Calu3 (cell line): ENCODE data around the gene PLCXD3. TPM values are rescaled to one million over a fixed set of nuclear protein-coding genes. Genes with fewer than 3 reads are reported as not detected.

Experiments used
- BruUV-seq: library from RNA; stranded (reverse); fragments of 400-500 nt; replicated peaks from 2 replicates; lab custom pipeline; 2021; lab: Mats Ljungman, UMichigan
- CTCF ChIA-PET: fragments of 300-600 bp; sonication (Branson Sonifier 250); formaldehyde crosslinking; loops from one replicate; lab custom pipeline; 2022; ENCODE audit warnings: antibody characterized with exemption; lab: Charles Lee
- DNase-seq: peaks from one replicate; pipeline ENCODE4 v3.0.0; 2022
- H3K27ac Mint-ChIP-seq: one replicate; pipeline ENCODE4 v1.8.0; 2022; ENCODE audit warnings: mixed read lengths; ENCODE audit not compliant: unreplicated experiment
- H3K27me3 Mint-ChIP-seq: one replicate; pipeline ENCODE4 v1.8.0; 2022; ENCODE audit warnings: mixed read lengths; ENCODE audit not compliant: unreplicated experiment
- H3K36me3 Mint-ChIP-seq: one replicate; pipeline ENCODE4 v1.8.0; 2022; ENCODE audit warnings: mild to moderate bottlenecking, moderate library complexity, mixed read lengths; ENCODE audit not compliant: insufficient read depth, unreplicated experiment
- H3K4me1 Mint-ChIP-seq: one replicate; pipeline ENCODE4 v1.8.0; 2022; ENCODE audit warnings: mild to moderate bottlenecking, low read depth, mixed read lengths; ENCODE audit not compliant: unreplicated experiment
- H3K4me3 Mint-ChIP-seq: one replicate; pipeline ENCODE4 v1.8.0; 2022; ENCODE audit warnings: mild to moderate bottlenecking, low read depth, moderate library complexity, mixed read lengths; ENCODE audit not compliant: unreplicated experiment
- H3K9me3 Mint-ChIP-seq: one replicate; pipeline ENCODE4 v1.8.0; 2022; ENCODE audit warnings: low read depth, mixed read lengths; ENCODE audit not compliant: unreplicated experiment
- intact Hi-C: fragments of 100-400 bp; cut with micrococcal nuclease; formaldehyde crosslinking; loops from one replicate; pipeline ENCODE4 v1.10.0; 2022; ENCODE audit not compliant: unreplicated experiment
- total RNA-seq: library from RNA; stranded (reverse); gene quantifications from 2 replicates; pipeline ENCODE4 v1.2.3, GENCODE V29; 2022
- TF ChIP-seq, protein P1 (sequence below): fragments of 200-600 bp; IDR thresholded peaks from one replicate; pipeline ENCODE4 v1.8.0; 2022; ENCODE audit warnings: antibody characterized with exemption; ENCODE audit not compliant: unreplicated experiment

The PLCXD3 gene
- total RNA-seq, 1 experiment from 2014 or later, result not detected

DNA sequence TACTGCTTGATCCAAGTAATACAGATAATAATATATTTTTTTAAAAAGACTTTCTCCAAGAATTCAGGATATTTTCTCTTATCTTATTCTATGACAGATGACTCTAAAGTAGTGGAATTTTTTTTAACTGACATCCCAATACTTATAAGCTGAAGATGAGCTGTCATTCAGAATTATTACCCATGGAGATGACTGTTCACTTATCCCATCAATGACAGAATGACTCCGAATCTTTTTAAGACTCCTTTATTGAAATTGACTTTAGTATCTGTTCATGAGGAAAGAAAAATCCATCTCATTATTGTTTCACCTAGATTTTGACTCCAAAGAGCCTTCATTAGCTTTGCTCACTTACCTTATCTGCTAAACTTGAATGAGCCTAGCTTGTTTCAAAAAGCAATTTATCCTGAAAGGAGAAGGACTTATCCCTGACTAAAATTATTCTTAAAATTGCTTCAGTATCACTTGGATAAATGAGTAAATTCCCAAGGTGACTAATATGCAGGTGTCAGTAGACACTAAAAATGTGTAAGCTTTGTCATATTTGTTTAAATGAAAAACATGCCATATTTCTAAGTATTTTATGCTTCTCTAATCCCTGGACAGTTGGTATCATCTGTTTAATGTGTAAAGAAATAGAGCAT is 146.9 kb downstream of the PLCXD3 start:
- no peaks in the 10 kb centered on the region for H3K9me3 Mint-ChIP-seq
- no peak overlapping the region for H3K27ac Mint-ChIP-seq
- BruUV-seq, result no TSS peak
- no peaks in the 10 kb centered on the region for H3K36me3 Mint-ChIP-seq
- no peaks in the 10 kb centered on the region for H3K27me3 Mint-ChIP-seq
- TF ChIP-seq, protein P1, sequence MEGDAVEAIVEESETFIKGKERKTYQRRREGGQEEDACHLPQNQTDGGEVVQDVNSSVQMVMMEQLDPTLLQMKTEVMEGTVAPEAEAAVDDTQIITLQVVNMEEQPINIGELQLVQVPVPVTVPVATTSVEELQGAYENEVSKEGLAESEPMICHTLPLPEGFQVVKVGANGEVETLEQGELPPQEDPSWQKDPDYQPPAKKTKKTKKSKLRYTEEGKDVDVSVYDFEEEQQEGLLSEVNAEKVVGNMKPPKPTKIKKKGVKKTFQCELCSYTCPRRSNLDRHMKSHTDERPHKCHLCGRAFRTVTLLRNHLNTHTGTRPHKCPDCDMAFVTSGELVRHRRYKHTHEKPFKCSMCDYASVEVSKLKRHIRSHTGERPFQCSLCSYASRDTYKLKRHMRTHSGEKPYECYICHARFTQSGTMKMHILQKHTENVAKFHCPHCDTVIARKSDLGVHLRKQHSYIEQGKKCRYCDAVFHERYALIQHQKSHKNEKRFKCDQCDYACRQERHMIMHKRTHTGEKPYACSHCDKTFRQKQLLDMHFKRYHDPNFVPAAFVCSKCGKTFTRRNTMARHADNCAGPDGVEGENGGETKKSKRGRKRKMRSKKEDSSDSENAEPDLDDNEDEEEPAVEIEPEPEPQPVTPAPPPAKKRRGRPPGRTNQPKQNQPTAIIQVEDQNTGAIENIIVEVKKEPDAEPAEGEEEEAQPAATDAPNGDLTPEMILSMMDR, result no peak
- no peak overlapping the region for H3K4me3 Mint-ChIP-seq
- intact Hi-C loops, result no loop called here
- CTCF ChIA-PET, result no interaction called here
- H3K4me1 Mint-ChIP-seq, result no peaks in the 10 kb centered on the region
- no peak for DNase-seq

DNA sequence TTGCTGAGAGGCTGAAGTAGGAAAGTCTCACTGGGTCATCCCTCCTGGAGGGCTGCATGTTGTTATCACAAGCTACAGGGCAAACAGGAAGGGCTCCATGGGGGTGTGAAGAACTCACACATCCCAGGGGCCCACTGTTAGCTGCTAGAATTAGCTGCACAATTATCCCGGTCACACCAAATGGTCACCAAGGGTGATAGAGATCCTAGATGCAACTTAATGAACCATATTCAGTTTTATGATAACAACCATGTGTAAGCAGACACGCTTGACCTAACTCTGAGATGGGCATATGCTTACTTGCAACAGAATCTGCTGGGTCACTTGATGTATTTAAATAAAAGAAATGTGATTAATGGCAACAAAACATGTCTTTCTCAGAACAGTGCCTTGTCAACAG is 153.6 kb downstream of the PLCXD3 start:
- intact Hi-C loops, result no loop called here
- CTCF ChIA-PET, result no interaction called here
- Mint-ChIP-seq H3K4me3 (no peak overlapping the region), H3K27me3 (peaks cover 11% of the 10 kb centered on the region), H3K27ac (no peak overlapping the region), H3K36me3 (no peaks in the 10 kb centered on the region), H3K4me1 (no peaks in the 10 kb centered on the region), H3K9me3 (peaks cover 2% of the 10 kb centered on the region)
- BruUV-seq, result no TSS peak
- TF ChIP-seq, protein P1, result no peak
- no peak for DNase-seq

DNA sequence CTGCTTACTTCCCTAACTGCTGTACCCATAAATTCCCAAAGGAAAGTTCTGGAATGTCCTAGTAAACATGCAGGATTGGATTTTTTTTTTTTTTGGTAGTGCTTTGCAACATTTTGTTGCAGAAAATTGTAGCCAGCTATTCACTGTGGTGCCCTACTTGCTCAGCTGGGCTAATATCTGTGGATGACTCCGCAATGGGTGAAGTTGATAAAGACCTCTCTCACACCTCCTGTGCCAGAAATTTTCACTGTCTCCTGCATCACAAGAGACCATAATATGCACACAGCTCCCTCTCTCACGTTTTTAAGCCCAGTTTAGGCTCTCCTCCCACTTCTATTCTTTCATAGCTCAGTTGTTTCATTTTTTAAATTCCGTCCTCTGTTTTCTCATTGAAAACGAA is 160.6 kb downstream of the PLCXD3 start:
- Mint-ChIP-seq H3K4me1 (no peaks in the 10 kb centered on the region), H3K36me3 (no peaks in the 10 kb centered on the region), H3K27me3 (peaks cover 36% of the 10 kb centered on the region), H3K4me3 (no peak overlapping the region), H3K27ac (no peak overlapping the region), H3K9me3 (peaks cover 2% of the 10 kb centered on the region)
- DNase-seq, result no peak
- intact Hi-C loops, result loop anchor here (5.0 kb wide), 3 partner anchors 172 to 492 kb away; no protein-coding TSS in a partner anchor
- TF ChIP-seq, protein P1, result no peak
- CTCF ChIA-PET, result no interaction called here
- BruUV-seq, result no TSS peak

DNA sequence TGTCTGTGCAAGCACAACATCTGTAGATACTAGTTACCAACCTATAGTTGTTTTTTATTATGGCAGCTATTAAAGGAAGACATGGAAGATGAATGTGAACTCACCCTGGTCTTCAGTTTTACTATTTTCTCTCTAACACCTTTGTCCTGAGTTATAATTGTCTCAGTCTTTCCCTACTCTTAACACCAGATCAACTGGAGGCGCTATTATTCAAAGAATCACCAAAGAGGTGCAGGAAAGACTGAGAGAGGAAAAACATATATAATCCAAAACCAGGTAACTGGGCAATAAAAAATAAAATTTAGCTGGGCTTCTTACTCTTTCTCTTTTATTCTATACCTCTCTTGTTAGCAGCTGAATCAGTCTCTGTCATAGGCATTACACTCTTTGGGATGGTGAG is 162.8 kb downstream of the PLCXD3 start:
- CTCF ChIA-PET, result interaction anchor here (0.6 to 2.4 kb wide), 2 partner anchors 56 to 443 kb away, joined by 4 to 16 read pairs; no protein-coding TSS in a partner anchor
- Mint-ChIP-seq H3K4me1 (no peaks in the 10 kb centered on the region), H3K27ac (no peak overlapping the region), H3K27me3 (peaks cover 29% of the 10 kb centered on the region), H3K9me3 (no peaks in the 10 kb centered on the region), H3K36me3 (no peaks in the 10 kb centered on the region), H3K4me3 (no peak overlapping the region)
- DNase-seq, result no peak
- intact Hi-C loops, result loop anchor here (5.0 kb wide), 3 partner anchors 175 to 495 kb away; no protein-coding TSS in a partner anchor
- no TSS peak for BruUV-seq
- TF ChIP-seq, protein P1, result no peak
